Calu3 (cell line): ENCODE data around the gene GRM1. TPM values are rescaled to one million over a fixed set of nuclear protein-coding genes. Genes with fewer than 3 reads are reported as not detected.

ENCODE experiments used
- BruUV-seq: library from RNA; stranded (reverse); fragments of 400-500 nt; replicated peaks from 2 replicates; lab custom pipeline; 2021; lab: Mats Ljungman, UMichigan
- CTCF ChIA-PET: fragments of 300-600 bp; sonication (Branson Sonifier 250); formaldehyde crosslinking; loops from one replicate; lab custom pipeline; 2022; ENCODE audit warnings: antibody characterized with exemption; lab: Charles Lee
- DNase-seq: peaks from one replicate; pipeline ENCODE4 v3.0.0; 2022
- H3K27ac Mint-ChIP-seq: one replicate; pipeline ENCODE4 v1.8.0; 2022; ENCODE audit warnings: mixed read lengths; ENCODE audit not compliant: unreplicated experiment
- H3K27me3 Mint-ChIP-seq: one replicate; pipeline ENCODE4 v1.8.0; 2022; ENCODE audit warnings: mixed read lengths; ENCODE audit not compliant: unreplicated experiment
- H3K36me3 Mint-ChIP-seq: one replicate; pipeline ENCODE4 v1.8.0; 2022; ENCODE audit warnings: mild to moderate bottlenecking, moderate library complexity, mixed read lengths; ENCODE audit not compliant: insufficient read depth, unreplicated experiment
- H3K4me1 Mint-ChIP-seq: one replicate; pipeline ENCODE4 v1.8.0; 2022; ENCODE audit warnings: mild to moderate bottlenecking, low read depth, mixed read lengths; ENCODE audit not compliant: unreplicated experiment
- H3K4me3 Mint-ChIP-seq: one replicate; pipeline ENCODE4 v1.8.0; 2022; ENCODE audit warnings: mild to moderate bottlenecking, low read depth, moderate library complexity, mixed read lengths; ENCODE audit not compliant: unreplicated experiment
- H3K9me3 Mint-ChIP-seq: one replicate; pipeline ENCODE4 v1.8.0; 2022; ENCODE audit warnings: low read depth, mixed read lengths; ENCODE audit not compliant: unreplicated experiment
- CTCF ChIP-seq: fragments of 200-600 bp; IDR thresholded peaks from one replicate; pipeline ENCODE4 v1.8.0; 2022; ENCODE audit warnings: antibody characterized with exemption; ENCODE audit not compliant: unreplicated experiment
- intact Hi-C: fragments of 100-400 bp; cut with micrococcal nuclease; formaldehyde crosslinking; loops from one replicate; pipeline ENCODE4 v1.10.0; 2022; ENCODE audit not compliant: unreplicated experiment
- total RNA-seq: library from RNA; stranded (reverse); gene quantifications from 2 replicates; pipeline ENCODE4 v1.2.3, GENCODE V29; 2022

GRM1 gene
- total RNA-seq, 1 experiment from 2014 or later = not detected

- no peak for DNase-seq
- no peaks in the 10 kb centered on the region for H3K4me1 Mint-ChIP-seq
- H3K36me3 Mint-ChIP-seq = no peaks in the 10 kb centered on the region
- TF ChIP-seq CTCF = no peak
- H3K27ac Mint-ChIP-seq = no peak overlapping the region
- H3K27me3 Mint-ChIP-seq = no peaks in the 10 kb centered on the region
- peaks cover 5% of the 10 kb centered on the region for H3K9me3 Mint-ChIP-seq
- intact Hi-C loops = no loop called here
- CTCF ChIA-PET = interaction anchor here (0.6 kb wide), 1 partner anchor 20 kb away, joined by 3 read pairs; no protein-coding TSS in a partner anchor
- H3K4me3 Mint-ChIP-seq = no peak overlapping the region
- no TSS peak for BruUV-seq
Observed at GRCh38 chr6:146071781-146072180, 42.9 kb downstream of the GRM1 start.

- intact Hi-C loops = no loop called here
- Mint-ChIP-seq H3K4me3 (no peak overlapping the region), H3K27me3 (no peaks in the 10 kb centered on the region), H3K36me3 (no peaks in the 10 kb centered on the region), H3K4me1 (no peaks in the 10 kb centered on the region), H3K9me3 (peaks cover 5% of the 10 kb centered on the region), H3K27ac (no peak overlapping the region)
- no TSS peak for BruUV-seq
- no peak for DNase-seq
- CTCF ChIA-PET = no interaction called here
- TF ChIP-seq CTCF = no peak
Observed at GRCh38 chr6:146077992-146078391, 49.1 kb downstream of the GRM1 start.

- intact Hi-C loops = no loop called here
- no peak for TF ChIP-seq CTCF
- Mint-ChIP-seq H3K9me3 (peaks cover 3% of the 10 kb centered on the region), H3K36me3 (no peaks in the 10 kb centered on the region), H3K4me1 (no peaks in the 10 kb centered on the region), H3K27ac (no peak overlapping the region), H3K27me3 (no peaks in the 10 kb centered on the region), H3K4me3 (no peak overlapping the region)
- DNase-seq = no peak
- BruUV-seq = no TSS peak
- CTCF ChIA-PET = no interaction called here
Observed at GRCh38 chr6:146087386-146087785, 58.5 kb downstream of the GRM1 start.

GRCh38 chr6:146090474-146090873 is 61.6 kb downstream of the GRM1 start:
- no peak overlapping the region for H3K4me3 Mint-ChIP-seq
- no peaks in the 10 kb centered on the region for H3K27me3 Mint-ChIP-seq
- intact Hi-C loops = no loop called here
- H3K27ac Mint-ChIP-seq = no peak overlapping the region
- no peaks in the 10 kb centered on the region for H3K4me1 Mint-ChIP-seq
- no peaks in the 10 kb centered on the region for H3K36me3 Mint-ChIP-seq
- BruUV-seq = no TSS peak
- no peak for TF ChIP-seq CTCF
- H3K9me3 Mint-ChIP-seq = no peaks in the 10 kb centered on the region
- no peak for DNase-seq
- CTCF ChIA-PET = no interaction called here
